AG04450 (cell line): ENCODE results near the gene RNH1. TPM values are rescaled to one million over a fixed set of nuclear protein-coding genes. Genes with fewer than 3 reads are reported as not detected.

ENCODE experiments used
- CTCF ChIA-PET: fragments of 300-600, 350-600 bp; formaldehyde crosslinking; extraction: SDS; loops from one replicate; lab custom pipeline; 2022; ENCODE audit warnings: antibody characterized with exemption, inconsistent platforms; lab: Charles Lee
- POLR2A ChIA-PET: fragments of 350-600 bp; formaldehyde crosslinking; extraction: SDS; loops from one replicate; lab custom pipeline; 2021; ENCODE audit warnings: antibody characterized with exemption, inconsistent platforms; lab: Yijun Ruan, JAX
- DNase-seq: peaks from one replicate; pipeline ENCODE4 v3.0.0-alpha.2; 2011; ENCODE audit warnings: low read depth, low spot score
- H3K27ac ChIP-seq: one replicate; pipeline ENCODE4 v1.5.1; 2012; ENCODE audit warnings: low read depth, low read length, control low read depth
- H3K27me3 ChIP-seq: one replicate; pipeline ENCODE4 v1.6.0; 2012; ENCODE audit warnings: low read length; ENCODE audit not compliant: control insufficient read depth, insufficient read depth
- H3K4me3 ChIP-seq: 2 replicates; pipeline ENCODE4 v1.5.1; 2011; ENCODE audit warnings: mild to moderate bottlenecking, low read depth, low read length, control low read depth
- H3K9me3 ChIP-seq: 2 replicates; pipeline ENCODE4 v1.5.1; 2012; ENCODE audit warnings: low read length; ENCODE audit not compliant: control insufficient read depth, insufficient read depth
- CTCF ChIP-seq: IDR thresholded peaks from 2 replicates; pipeline ENCODE4 v1.5.1; 2011; ENCODE audit warnings: low read depth, low read length, control low read depth, inconsistent platforms
- polyA plus RNA-seq: library from polyadenylated mRNA; depleted of rRNA; stranded (reverse); fragments of >200 nt; gene quantifications from 2 replicates; pipeline ENCODE4 v1.2.3, GENCODE V29; 2011

Gene RNH1
- polyA plus RNA-seq, 1 experiment: 98.6 TPM

DNA sequence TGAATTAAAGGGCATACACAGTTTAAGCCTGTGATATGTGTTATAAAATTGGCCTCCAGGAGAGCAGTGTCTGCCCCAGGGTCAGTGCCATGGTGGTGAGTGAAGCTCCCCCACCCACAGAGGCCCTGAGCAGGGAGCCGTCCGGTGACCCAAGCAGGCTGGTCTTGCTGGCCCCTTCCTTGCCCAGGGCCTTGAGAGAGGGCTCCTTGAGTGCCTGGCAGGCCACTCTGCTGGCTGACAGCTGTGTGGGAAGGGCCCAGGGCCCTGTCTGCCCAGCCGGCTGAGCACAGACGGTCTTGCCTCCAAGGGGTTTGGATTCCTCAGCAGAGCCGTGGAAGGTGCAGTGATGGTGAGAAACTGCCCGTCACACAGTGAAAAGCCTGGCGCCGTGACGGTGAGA is 31.1 kb downstream of the RNH1 start:
- ChIA-PET CTCF (no interaction called here), POLR2A (interaction anchor here (0.6 kb wide), 1 partner anchor 914 kb away, joined by 3 read pairs; the partner anchor contains the start of gene BRSK2)
- H3K4me3 ChIP-seq: no peak overlapping the region
- DNase-seq: no peak
- no peaks in the 10 kb centered on the region for H3K27me3 ChIP-seq
- no peak overlapping the region for H3K27ac ChIP-seq
- no peaks in the 10 kb centered on the region; the same call in 1 of the 2 replicates for H3K9me3 ChIP-seq
- TF ChIP-seq CTCF: no peak

GRCh38 chr11:474914-475506 is 32.0 kb downstream of the RNH1 start:
- TF ChIP-seq CTCF: no peak
- Histone ChIP-seq H3K27ac (no peak overlapping the region), H3K27me3 (no peaks in the 10 kb centered on the region), H3K4me3 (no peak overlapping the region), H3K9me3 (peaks cover 1% of the 10 kb centered on the region; the same call in 1 of the 2 replicates)
- POLR2A ChIA-PET: no interaction called here
- CTCF ChIA-PET: no interaction called here
- no peak for DNase-seq

- no peak overlapping the region for H3K4me3 ChIP-seq
- no peak overlapping the region for H3K27ac ChIP-seq
- H3K9me3 ChIP-seq: peaks cover 3% of the 10 kb centered on the region; the same call in 1 of the 2 replicates
- no peak for TF ChIP-seq CTCF
- ChIA-PET POLR2A (interaction anchor here (0.6 kb wide), 1 partner anchor 8 kb away, joined by 4 read pairs; no protein-coding TSS in a partner anchor), CTCF (no interaction called here)
- no peaks in the 10 kb centered on the region for H3K27me3 ChIP-seq
- DNase-seq: no peak
These were observed 32.9 kb downstream of the RNH1 start for GRCh38 chr11:473962-474785.

GRCh38 chr11:473415-473814 is 33.6 kb downstream of the RNH1 start:
- ChIA-PET CTCF (no interaction called here), POLR2A (interaction anchor here (0.6 kb wide), 1 partner anchor 9 kb away, joined by 4 read pairs; no protein-coding TSS in a partner anchor)
- no peaks in the 10 kb centered on the region for H3K27me3 ChIP-seq
- DNase-seq: no peak
- H3K27ac ChIP-seq: no peak overlapping the region
- no peak overlapping the region for H3K4me3 ChIP-seq
- TF ChIP-seq CTCF: no peak
- H3K9me3 ChIP-seq: peaks cover 3% of the 10 kb centered on the region; the same call in 1 of the 2 replicates

DNA sequence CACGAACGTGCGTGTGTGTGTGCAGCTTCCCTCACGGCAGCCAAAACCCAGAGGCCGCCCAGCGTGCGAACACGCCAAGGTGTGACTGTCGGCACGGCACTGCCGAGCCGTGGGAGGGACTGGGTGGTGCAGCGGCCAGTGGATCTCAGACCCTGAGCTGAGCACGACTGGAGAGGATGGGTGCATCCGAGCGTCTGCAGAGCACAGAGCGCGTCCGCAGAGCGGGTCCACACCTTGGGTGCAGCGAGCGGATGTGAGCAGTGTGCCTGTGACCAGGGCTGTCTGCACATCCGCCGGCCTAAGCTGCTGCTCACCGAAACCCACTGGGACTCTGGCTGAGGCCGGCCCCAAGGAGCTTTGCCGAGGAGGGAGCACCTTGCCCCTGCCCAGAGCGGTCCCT is 34.2 kb downstream of the RNH1 start:
- Histone ChIP-seq H3K4me3 (no peak overlapping the region), H3K9me3 (peaks cover 3% of the 10 kb centered on the region; the same call in 1 of the 2 replicates), H3K27me3 (no peaks in the 10 kb centered on the region), H3K27ac (no peak overlapping the region)
- POLR2A ChIA-PET: no interaction called here
- CTCF ChIA-PET: no interaction called here
- no peak for DNase-seq
- no peak for TF ChIP-seq CTCF
